Measurements from ENCODE around the gene EXO1.

Gene EXO1

GRCh38 chr1:241847796-241848685, at the start of gene EXO1:
Gene EXO1, plus strand, starts transcription at chr1:241848204. Its CDS starts 2,222 bp downstream, at chr1:241850426.
- Histone ChIP-seq H3K4me2 (ENCODE audit: low read length) (peak within 1 kb of the TSS; percentile 95), H3K9me2 (replicated peaks; ENCODE audit: control insufficient read depth, low read length) (no peaks in the 10 kb centered on the region), H3F3A (ENCODE audit: control insufficient read depth, insufficient read depth) (peaks cover 4% of the 10 kb centered on the region; the same call in 1 of the 2 replicates), H3K9me3 (ENCODE audit: control insufficient read depth, insufficient read depth, low read length) (no peaks in the 10 kb centered on the region), H3K27me3 (ENCODE audit: control insufficient read depth, low read length) (no peaks in the 10 kb centered on the region), H3K79me2 (ENCODE audit: control insufficient read depth, low read length) (peaks cover 46% of the 10 kb centered on the region), H4K20me1 (ENCODE audit: control insufficient read depth, insufficient read depth, low read depth, low read length) (no peaks in the 10 kb centered on the region; the same call in 1 of the 2 replicates), H3K36me3 (ENCODE audit: control insufficient read depth, low read length) (peaks cover 46% of the 10 kb centered on the region), H3K4me3 (ENCODE audit: low read length) (peak within 1 kb of the TSS; percentile 100), H3K27ac (ENCODE audit: low read depth, low read length) (peak within 1 kb of the TSS; percentile 94), H3K4me1 (ENCODE audit: control insufficient read depth, low read length) (peaks cover 27% of the 10 kb centered on the region)
- TF ChIP-seq CTCF (IDR thresholded peaks at IDR 0.05; ENCODE audit: low read depth, low read length, poor library complexity, severe bottlenecking) (peak; percentile 50), EZH2phosphoT487 (IDR thresholded peaks at IDR 0.05; ENCODE audit: borderline replicate concordance, low read length) (no peak)

GRCh38 chr1:241799416-241799815, 48.6 kb upstream of the EXO1 start:
- H4K20me1 ChIP-seq (ENCODE audit: control insufficient read depth, insufficient read depth, low read depth, low read length) = no peaks in the 10 kb centered on the region
- H3F3A ChIP-seq (ENCODE audit: control insufficient read depth, insufficient read depth) = no peaks in the 10 kb centered on the region
- no peaks in the 10 kb centered on the region for H3K9me2 ChIP-seq (replicated peaks; ENCODE audit: control insufficient read depth, low read length)
- H3K9me3 ChIP-seq (ENCODE audit: control insufficient read depth, insufficient read depth, low read length) = no peaks in the 10 kb centered on the region
- no peak overlapping the region for H3K4me3 ChIP-seq (ENCODE audit: low read length)
- no peaks in the 10 kb centered on the region for H3K79me2 ChIP-seq (ENCODE audit: control insufficient read depth, low read length)
- no peaks in the 10 kb centered on the region for H3K4me1 ChIP-seq (ENCODE audit: control insufficient read depth, low read length)
- TF ChIP-seq CTCF (IDR thresholded peaks at IDR 0.05; ENCODE audit: low read depth, low read length, poor library complexity, severe bottlenecking) (no peak), EZH2phosphoT487 (IDR thresholded peaks at IDR 0.05; ENCODE audit: borderline replicate concordance, low read length) (no peak)
- H3K36me3 ChIP-seq (ENCODE audit: control insufficient read depth, low read length) = no peaks in the 10 kb centered on the region
- H3K27me3 ChIP-seq (ENCODE audit: control insufficient read depth, low read length) = no peaks in the 10 kb centered on the region; the same call in none of the 2 replicates
- no peak overlapping the region for H3K27ac ChIP-seq (ENCODE audit: low read depth, low read length)
- no peak overlapping the region for H3K4me2 ChIP-seq (ENCODE audit: low read length)

GRCh38 chr1:241800640-241801039, 47.4 kb upstream of the EXO1 start:
- Histone ChIP-seq H3K27me3 (ENCODE audit: control insufficient read depth, low read length) (no peaks in the 10 kb centered on the region; the same call in none of the 2 replicates), H3K27ac (ENCODE audit: low read depth, low read length) (no peak overlapping the region), H3K9me2 (replicated peaks; ENCODE audit: control insufficient read depth, low read length) (no peaks in the 10 kb centered on the region), H3F3A (ENCODE audit: control insufficient read depth, insufficient read depth) (no peaks in the 10 kb centered on the region), H3K9me3 (ENCODE audit: control insufficient read depth, insufficient read depth, low read length) (no peaks in the 10 kb centered on the region), H3K79me2 (ENCODE audit: control insufficient read depth, low read length) (no peaks in the 10 kb centered on the region), H3K4me3 (ENCODE audit: low read length) (no peak overlapping the region), H3K36me3 (ENCODE audit: control insufficient read depth, low read length) (no peaks in the 10 kb centered on the region), H3K4me1 (ENCODE audit: control insufficient read depth, low read length) (no peaks in the 10 kb centered on the region), H3K4me2 (ENCODE audit: low read length) (no peak overlapping the region), H4K20me1 (ENCODE audit: control insufficient read depth, insufficient read depth, low read depth, low read length) (no peaks in the 10 kb centered on the region)
- TF ChIP-seq CTCF (IDR thresholded peaks at IDR 0.05; ENCODE audit: low read depth, low read length, poor library complexity, severe bottlenecking) (no peak), EZH2phosphoT487 (IDR thresholded peaks at IDR 0.05; ENCODE audit: borderline replicate concordance, low read length) (no peak)

All from DOHH2 (cell line).